GM06990 (cell line): Measurements from ENCODE around the gene POLR3K.
A peak's percentile ranks its signal among the peaks of the same experiment; 100 is the strongest.
"Not testable (repeated sequence)": the region's sequence is repeated elsewhere in the genome, so short reads cannot be mapped to it uniquely, and the experiment has no call there.

Experiments
- DNase-seq: peaks from one replicate; pipeline ENCODE4 v3.0.0-alpha.2; 2011; ENCODE audit not compliant: insufficient read length; ENCODE audit errors: extremely low read depth
- H3K27me3 ChIP-seq: replicated peaks from 2 replicates; pipeline ENCODE4 v1.6.0; 2011; ENCODE audit warnings: low read length; ENCODE audit not compliant: control insufficient read depth, insufficient read depth
- H3K36me3 ChIP-seq: 2 replicates; pipeline ENCODE4 v1.5.1; 2011; ENCODE audit warnings: low read length; ENCODE audit not compliant: control insufficient read depth, insufficient read depth
- H3K4me3 ChIP-seq: replicated peaks from 2 replicates; pipeline ENCODE4 v1.5.1; 2011; ENCODE audit warnings: low read depth, mild to moderate bottlenecking, control low read depth, low read length
- CTCF ChIP-seq: IDR thresholded peaks from 2 replicates; pipeline ENCODE4 v1.5.1; 2011; ENCODE audit warnings: low read length, control low read depth, mild to moderate bottlenecking, inconsistent platforms; ENCODE audit not compliant: insufficient read depth, poor library complexity, severe bottlenecking

Gene POLR3K

GRCh38 chr16:55571-56136 is 2.2 kb upstream of the POLR3K start:
- H3K27me3 ChIP-seq: no peaks in the 10 kb centered on the region
- TF ChIP-seq CTCF: no peak
- peak; percentile 3 for DNase-seq
- no peak overlapping the region for H3K4me3 ChIP-seq
- peaks cover 28% of the 10 kb centered on the region for H3K36me3 ChIP-seq

- Histone ChIP-seq H3K36me3 (peaks cover 28% of the 10 kb centered on the region), H3K4me3 (peak overlapping the region; percentile 89), H3K27me3 (no peaks in the 10 kb centered on the region)
- TF ChIP-seq CTCF: no peak
- no peak for DNase-seq
Observed at GRCh38 chr16:54237-54581, 801 bp upstream of the POLR3K start.

GRCh38 chr16:50769-51591 is 2.4 kb downstream of the POLR3K start:
- peak overlapping the region; percentile 2; the same call in 1 of the 2 replicates for H3K4me3 ChIP-seq
- no peak for DNase-seq
- peaks cover 13% of the 10 kb centered on the region for H3K36me3 ChIP-seq
- TF ChIP-seq CTCF: no peak
- no peaks in the 10 kb centered on the region for H3K27me3 ChIP-seq

- H3K4me3 ChIP-seq: no peak overlapping the region
- peaks cover 20% of the 10 kb centered on the region for H3K36me3 ChIP-seq
- no peaks in the 10 kb centered on the region for H3K27me3 ChIP-seq
- TF ChIP-seq CTCF: no peak
- no peak for DNase-seq
Observed at GRCh38 chr16:47234-47633, 6.2 kb downstream of the POLR3K start.

- not testable (repeated sequence) for H3K27me3 ChIP-seq, H3K4me3 ChIP-seq, DNase-seq
- peaks cover 27% of the 10 kb centered on the region for H3K36me3 ChIP-seq
Observed at GRCh38 chr16:46510-46909, 6.9 kb downstream of the POLR3K start.

GRCh38 chr16:45454-45853 is 8.0 kb downstream of the POLR3K start:
- TF ChIP-seq CTCF: no peak
- no peak for DNase-seq
- peaks cover 27% of the 10 kb centered on the region for H3K36me3 ChIP-seq
- H3K27me3 ChIP-seq: no peaks in the 10 kb centered on the region
- H3K4me3 ChIP-seq: no peak overlapping the region
